Spinal cord (tissue), 10 donors: ENCODE measurements around the gene VKORC1L1. TPM values are rescaled to one million over a fixed set of nuclear protein-coding genes. Genes with fewer than 3 reads are reported as not detected.
A peak's percentile ranks its signal among the peaks of the same experiment; 100 is the strongest.
"Not testable (repeated sequence)": the region's sequence is repeated elsewhere in the genome, so short reads cannot be mapped to it uniquely, and the experiment has no call there.

Source experiments
- DNase-seq, 6 donors: peaks; one replicate each; pipeline versions ENCODE4 v3.0.0 to v3.0.0-alpha.2; 2013 to 2015; ENCODE audit warnings: low spot score in 6 of 6, low read depth in 4 of 6
- H3K27ac ChIP-seq: one replicate; pipeline ENCODE4 v1.5.1; 2013; ENCODE audit warnings: low read depth, low read length, control low read depth
- H3K27me3 ChIP-seq: one replicate; pipeline ENCODE4 v1.6.1; 2013; ENCODE audit warnings: low read length; ENCODE audit not compliant: control insufficient read depth, insufficient read depth
- H3K36me3 ChIP-seq: one replicate; pipeline ENCODE4 v1.6.1; 2013; ENCODE audit warnings: low read length; ENCODE audit not compliant: control insufficient read depth, insufficient read depth
- H3K4me1 ChIP-seq: one replicate; pipeline ENCODE4 v1.6.1; 2013; ENCODE audit warnings: low read length; ENCODE audit not compliant: control insufficient read depth, insufficient read depth
- H3K4me3 ChIP-seq: one replicate; pipeline ENCODE4 v1.5.1; 2013; ENCODE audit warnings: low read depth, low read length, control low read depth
- H3K9me3 ChIP-seq: one replicate; pipeline ENCODE4 v1.6.1; 2013; ENCODE audit warnings: low read length; ENCODE audit not compliant: control insufficient read depth, insufficient read depth
- WGBS: methylation state at CpG from one replicate; pipeline ENCODE4 v1.1.5; 2013; ENCODE audit warnings: missing lambda C conversion rate; ENCODE audit not compliant: insufficient coverage; 5-methylcytosine and 5-hydroxymethylcytosine counted together
- polyA plus RNA-seq, 2 donors: library from polyadenylated mRNA; unstranded; fragments of 120-200 nt; gene quantifications; one replicate each; pipeline ENCODE4 v1.2.1, GENCODE V29; 2013; ENCODE audit not compliant: insufficient read length in 2 of 2
- total RNA-seq, 2 donors: library from RNA; depleted of rRNA in 1 of 2; stranded (reverse); fragments of 120-200 nt in 1 of 2; fragments of >200 nt in 1 of 2; gene quantifications; one replicate each; pipeline versions ENCODE4 v1.2.3 to v1.2.4, GENCODE V29; 2013 to 2014
- donor health status: healthy.

Gene VKORC1L1
- total and polyA plus RNA-seq, 4 donors, result 16.5 to 36.3 (median 33.3) TPM

DNA sequence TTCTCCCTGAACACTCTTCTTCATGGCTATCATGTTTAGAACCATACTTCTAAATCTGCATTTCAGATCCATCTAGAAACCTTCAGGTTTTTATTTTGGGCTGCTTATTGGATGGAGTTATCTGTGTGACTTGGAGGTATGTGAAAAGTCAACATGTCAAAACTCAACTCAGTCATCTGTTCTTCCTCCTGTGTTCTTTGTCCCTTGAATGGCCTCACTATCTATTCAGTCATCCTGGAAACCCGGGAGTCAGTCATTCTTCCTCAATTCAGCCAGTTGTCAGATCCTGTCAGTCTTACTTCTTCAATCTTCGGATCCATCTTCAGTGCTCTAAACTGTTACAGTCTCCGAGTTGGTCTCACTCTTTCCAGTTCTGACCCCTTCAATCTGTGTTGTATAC lies 52.2 kb downstream of the VKORC1L1 start:
- 33% methylated on average over 3 of the region's 3 CpGs for WGBS

DNA sequence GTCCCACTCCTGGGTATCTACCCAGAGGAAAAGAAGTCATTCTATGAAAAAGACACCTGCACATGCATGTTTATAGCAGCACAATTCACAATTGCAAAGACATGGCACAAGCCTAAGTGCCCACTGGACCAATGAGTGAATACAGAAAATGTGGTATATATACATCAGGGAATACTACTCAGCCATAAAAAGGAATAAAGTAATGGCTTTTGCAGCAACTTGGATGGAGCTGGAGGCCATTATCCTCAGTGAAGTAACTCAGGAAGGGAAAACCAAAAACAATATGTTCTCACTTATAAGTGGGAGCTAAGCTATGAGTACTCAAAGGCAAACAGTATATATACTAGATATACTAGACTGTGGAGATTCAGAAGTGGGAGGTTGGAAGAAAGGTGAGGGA lies 53.7 kb downstream of the VKORC1L1 start:
- Histone ChIP-seq H3K4me1 (no peaks in the 10 kb centered on the region), H3K36me3 (no peaks in the 10 kb centered on the region), H3K27ac (no peak overlapping the region), H3K9me3 (no peaks in the 10 kb centered on the region), H3K4me3 (no peak overlapping the region), H3K27me3 (no peaks in the 10 kb centered on the region)
- DNase-seq, result no peak

More for the DNA sequence above, 52.2 kb downstream of the VKORC1L1 start:
- Histone ChIP-seq H3K4me3 (no peak overlapping the region), H3K36me3 (no peaks in the 10 kb centered on the region), H3K4me1 (no peaks in the 10 kb centered on the region), H3K27me3 (no peaks in the 10 kb centered on the region), H3K27ac (no peak overlapping the region), H3K9me3 (no peaks in the 10 kb centered on the region)
- no peak for DNase-seq

DNA sequence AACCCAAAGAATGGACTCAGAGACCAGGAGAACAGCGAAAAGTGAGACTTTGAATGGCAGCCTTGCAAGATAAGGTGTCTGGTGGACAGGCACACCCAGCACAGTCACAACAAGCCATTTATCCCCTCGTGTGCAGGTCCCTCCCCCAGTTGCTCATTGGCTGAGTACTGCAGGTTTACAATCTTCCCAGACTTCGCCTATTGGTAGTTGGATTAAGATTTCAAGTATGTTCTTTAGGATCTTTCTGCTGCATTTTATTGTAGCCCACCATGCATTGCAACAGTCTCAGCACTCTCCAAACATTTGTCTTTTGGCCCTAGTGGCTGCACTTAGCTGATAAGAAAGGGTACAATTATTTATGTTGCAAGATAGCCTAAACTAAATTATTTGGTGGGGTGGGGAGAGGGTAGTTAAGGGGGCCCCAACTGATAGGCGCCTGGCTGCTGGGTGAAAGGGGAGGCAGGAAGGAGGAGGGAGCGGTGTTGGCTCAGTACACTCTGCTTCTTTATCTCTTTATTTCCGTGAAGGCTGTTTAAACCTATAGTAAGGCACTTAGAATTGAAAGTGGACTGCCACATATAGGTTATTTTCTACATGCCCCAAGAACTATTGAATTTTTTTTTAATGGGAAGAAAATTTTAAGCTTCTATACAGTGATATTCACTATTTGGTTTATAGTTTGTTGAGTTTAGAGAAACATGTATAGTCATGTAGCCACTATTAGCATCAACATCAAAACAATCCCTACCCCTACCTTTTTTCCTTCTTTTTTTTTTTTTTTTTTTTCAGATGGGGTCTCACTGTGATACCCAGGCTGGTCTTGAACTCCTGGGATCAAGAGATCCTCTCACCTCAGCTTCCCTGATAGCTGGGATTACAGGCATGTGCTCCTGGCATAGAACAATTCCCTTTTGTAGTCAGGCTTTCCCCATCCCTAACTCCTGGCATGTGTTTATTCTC lies 54.9 kb downstream of the VKORC1L1 start:
- no peaks in the 10 kb centered on the region for H3K4me1 ChIP-seq
- no peak overlapping the region for H3K27ac ChIP-seq
- no peak overlapping the region for H3K4me3 ChIP-seq
- no peaks in the 10 kb centered on the region for H3K36me3 ChIP-seq
- no peak for DNase-seq
- no peaks in the 10 kb centered on the region for H3K27me3 ChIP-seq
- 100% methylated on average over 1 of the region's 6 CpGs for WGBS
- no peaks in the 10 kb centered on the region for H3K9me3 ChIP-seq

DNA sequence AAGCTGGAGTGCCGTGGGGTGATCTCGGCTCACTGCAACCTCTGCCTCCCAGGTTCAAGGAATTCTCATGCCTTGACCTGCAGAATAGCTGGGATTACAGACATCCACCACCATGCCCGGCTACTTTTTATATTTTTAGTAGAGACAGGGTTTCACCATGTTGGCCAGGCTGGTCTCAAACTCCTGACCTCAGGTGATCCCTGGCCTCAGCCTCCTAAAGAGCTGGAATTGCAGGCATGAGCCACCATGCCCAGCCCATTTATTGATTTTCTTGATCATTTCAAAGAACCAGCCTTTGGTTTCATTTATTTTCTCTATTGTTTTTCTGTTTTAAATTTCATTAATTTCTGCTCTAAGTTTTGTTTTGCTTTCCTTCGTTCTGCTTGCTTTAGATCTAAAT lies 58.8 kb downstream of the VKORC1L1 start:
- DNase-seq, result no peak
- Histone ChIP-seq H3K36me3 (no peaks in the 10 kb centered on the region), H3K27ac (no peak overlapping the region), H3K4me3 (no peak overlapping the region), H3K4me1 (no peaks in the 10 kb centered on the region), H3K27me3 (no peaks in the 10 kb centered on the region), H3K9me3 (no peaks in the 10 kb centered on the region)
- 100% methylated on average over 1 of the region's 4 CpGs for WGBS

DNA sequence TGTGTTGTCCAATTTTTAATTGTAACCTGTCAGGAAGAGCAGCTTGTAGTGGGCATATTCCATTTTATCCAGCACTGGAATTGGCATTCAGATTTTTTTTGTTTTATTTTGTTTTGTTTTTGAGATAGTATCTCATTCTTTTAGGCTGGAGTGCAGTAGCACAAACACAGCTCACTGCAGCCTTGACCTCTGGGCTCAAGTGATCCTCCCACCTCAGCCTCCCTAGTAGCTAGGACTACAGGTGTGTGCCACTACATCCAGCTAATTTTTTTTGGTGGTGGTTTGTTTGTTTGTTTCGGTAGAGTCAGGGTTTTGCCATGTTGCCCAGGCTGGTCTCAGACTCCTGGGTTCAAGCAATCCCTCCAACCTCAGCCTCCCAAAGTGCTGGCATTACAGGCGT lies 64.4 kb downstream of the VKORC1L1 start:
- WGBS, result 100% methylated on average over 1 of the region's 2 CpGs
- no peak for DNase-seq
- Histone ChIP-seq H3K4me1 (no peaks in the 10 kb centered on the region), H3K4me3 (no peak overlapping the region), H3K36me3 (no peaks in the 10 kb centered on the region), H3K27ac (no peak overlapping the region), H3K9me3 (no peaks in the 10 kb centered on the region), H3K27me3 (no peaks in the 10 kb centered on the region)

DNA sequence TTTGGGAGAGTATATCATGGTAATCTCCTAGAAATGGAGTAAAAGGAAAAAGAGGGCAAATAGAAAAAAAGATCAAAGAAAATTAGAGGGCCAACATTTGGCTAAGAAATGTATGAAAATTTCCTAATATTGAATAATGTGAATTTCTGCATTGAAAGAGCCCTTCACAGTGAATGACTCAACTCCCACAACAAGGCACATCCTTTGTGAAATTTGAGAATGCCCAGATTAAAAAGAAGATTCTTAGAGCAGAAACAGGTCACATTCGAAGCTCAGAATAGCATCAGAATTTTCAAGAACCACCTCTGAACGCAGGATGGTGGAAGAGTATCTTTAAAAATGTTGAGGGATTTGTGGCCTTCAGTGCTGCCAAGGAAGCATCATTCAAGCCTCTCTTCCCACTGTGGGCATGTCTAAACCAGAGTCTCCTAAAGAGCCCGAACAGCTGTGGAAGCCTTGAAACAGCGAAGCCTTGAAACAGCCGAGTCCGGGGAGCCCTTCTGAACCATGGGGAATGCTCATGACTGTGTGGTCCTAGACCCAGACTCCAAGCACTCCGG lies 65.5 kb downstream of the VKORC1L1 start:
- WGBS, result 99% methylated on average over 5 of the region's 7 CpGs
- no peaks in the 10 kb centered on the region for H3K9me3 ChIP-seq
- H3K4me1 ChIP-seq, result no peaks in the 10 kb centered on the region
- no peak for DNase-seq
- no peaks in the 10 kb centered on the region for H3K27me3 ChIP-seq
- H3K36me3 ChIP-seq, result no peaks in the 10 kb centered on the region
- no peak overlapping the region for H3K27ac ChIP-seq
- H3K4me3 ChIP-seq, result no peak overlapping the region

DNA sequence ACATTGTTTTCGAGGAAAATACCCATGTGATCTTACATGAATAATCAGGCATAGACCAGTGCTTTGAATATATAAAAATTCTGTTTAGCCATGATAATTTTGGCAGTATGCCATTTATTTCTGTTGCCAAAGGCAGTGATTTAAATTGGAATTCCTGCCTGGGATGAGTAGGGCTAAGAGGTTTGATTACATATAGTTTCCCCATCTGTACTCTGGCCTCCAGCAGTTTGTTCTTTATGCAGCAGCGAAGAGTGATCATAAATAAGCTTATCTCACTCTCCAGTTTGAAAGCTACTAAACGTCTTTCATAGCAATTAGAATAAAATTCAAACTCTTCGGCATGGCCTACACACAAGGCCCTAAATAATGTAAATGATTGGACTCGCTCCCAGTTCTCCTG lies 72.9 kb downstream of the VKORC1L1 start:
- not testable (repeated sequence) for H3K4me1 ChIP-seq, H3K27me3 ChIP-seq, DNase-seq, H3K36me3 ChIP-seq, H3K9me3 ChIP-seq, H3K27ac ChIP-seq, H3K4me3 ChIP-seq
- no CpG with 5 or more reads among the region's 5 CpGs for WGBS

DNA sequence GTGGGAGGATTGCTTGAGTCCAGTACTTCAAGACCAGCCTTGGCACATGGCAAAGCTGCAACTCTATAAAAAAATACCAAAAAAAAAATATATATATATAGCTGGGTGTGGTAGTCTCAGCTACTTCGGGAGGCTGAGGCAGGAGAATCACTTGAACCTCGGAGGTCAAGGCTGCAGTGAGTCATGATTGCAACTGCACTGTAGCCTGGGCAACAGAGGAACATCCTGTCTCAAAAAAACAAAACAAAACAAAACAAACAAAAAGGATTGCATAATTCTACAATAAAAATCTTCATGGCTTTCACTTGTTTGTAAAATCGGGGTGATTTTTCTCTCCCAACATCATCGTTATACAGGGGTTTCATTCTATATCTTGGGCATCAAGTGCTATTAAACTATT lies 74.0 kb downstream of the VKORC1L1 start:
- H3K4me1 ChIP-seq, result no peaks in the 10 kb centered on the region
- DNase-seq, result no peak
- WGBS, result no CpG with 5 or more reads among the region's 4 CpGs
- no peak overlapping the region for H3K27ac ChIP-seq
- H3K9me3 ChIP-seq, result no peaks in the 10 kb centered on the region
- no peak overlapping the region for H3K4me3 ChIP-seq
- no peaks in the 10 kb centered on the region for H3K36me3 ChIP-seq
- no peaks in the 10 kb centered on the region for H3K27me3 ChIP-seq

DNA sequence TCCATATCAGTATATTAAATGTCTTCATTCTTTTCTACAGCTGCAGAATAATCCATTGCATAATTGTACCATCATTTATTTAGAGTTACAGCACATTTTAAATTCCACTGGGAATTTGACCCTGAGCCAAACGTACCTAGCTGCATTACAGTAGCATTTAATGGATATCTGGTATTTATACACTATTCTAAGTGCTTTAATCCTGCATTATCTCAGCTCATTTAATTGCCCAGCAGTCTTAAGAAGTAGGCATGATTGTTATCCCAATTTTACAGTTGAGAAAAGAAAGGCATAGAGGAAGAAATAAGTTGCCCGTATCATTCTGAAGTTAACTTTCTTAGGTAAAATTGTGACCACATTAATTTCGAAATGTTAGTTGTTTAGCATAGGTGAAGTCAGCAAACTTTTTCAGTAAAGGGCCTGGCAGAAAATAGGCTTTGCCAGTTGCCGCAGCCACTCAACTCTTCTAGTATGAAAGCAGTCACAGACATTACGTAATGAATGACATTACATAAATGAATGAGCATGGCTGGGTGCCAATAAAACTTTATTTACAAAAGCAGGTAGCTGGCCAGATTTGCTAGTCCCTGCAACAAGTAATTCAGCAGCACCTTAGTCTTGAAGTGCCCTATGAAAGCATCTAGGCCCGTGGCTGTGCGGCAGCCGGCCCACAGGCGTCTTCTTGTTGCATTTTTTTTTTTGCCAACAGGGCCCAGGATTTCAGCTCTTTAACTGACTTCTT lies 79.1 kb downstream of the VKORC1L1 start:
- Histone ChIP-seq H3K36me3 (no peaks in the 10 kb centered on the region), H3K4me1 (no peaks in the 10 kb centered on the region), H3K9me3 (no peaks in the 10 kb centered on the region), H3K27ac (no peak overlapping the region), H3K4me3 (no peak overlapping the region), H3K27me3 (no peaks in the 10 kb centered on the region)
- DNase-seq, result peak in 1 of 6 donors; percentile 41
- WGBS, result 90% methylated on average over 6 of the region's 9 CpGs
